ENCODE results near the gene OCA2.

Gene OCA2

DNA sequence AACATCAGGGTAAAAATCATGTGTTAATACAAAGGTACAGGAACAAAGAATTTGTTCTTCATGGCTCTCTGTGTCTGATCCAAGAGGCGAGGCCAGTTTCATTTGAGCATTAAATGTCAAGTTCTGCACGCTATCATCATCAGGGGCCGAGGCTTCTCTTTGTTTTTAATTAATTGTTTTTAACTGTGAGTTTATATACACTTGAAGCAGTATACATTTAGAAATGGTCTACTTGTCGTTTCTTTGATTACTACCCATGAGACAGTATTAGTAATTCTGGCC, 21.2 kb upstream of the OCA2 start:
- DNase-seq (ENCODE audit: low read depth): no peak

GRCh38 chr15:28118531-28118930, 19.4 kb upstream of the OCA2 start:
- no peak for DNase-seq (ENCODE audit: low read depth)

DNA sequence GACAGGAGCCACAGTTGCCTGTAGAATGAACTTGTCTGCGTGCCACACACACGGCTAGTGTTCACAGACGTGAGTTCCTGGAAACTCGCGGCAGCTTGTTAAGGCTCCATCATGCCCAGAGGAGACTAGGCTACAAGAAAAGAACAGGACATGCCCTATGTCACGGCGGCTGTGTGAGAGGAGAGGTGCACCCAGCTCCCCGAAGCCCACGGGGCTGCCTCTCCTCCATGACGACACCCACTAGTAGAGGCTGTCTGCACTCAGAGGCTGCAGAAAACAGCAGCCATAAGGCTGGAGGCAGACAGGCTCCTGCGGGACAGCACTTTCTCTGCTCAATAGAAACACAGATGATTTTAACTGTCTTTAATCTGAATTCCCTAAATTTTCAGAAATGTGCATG, 19.0 kb upstream of the OCA2 start:
- DNase-seq (ENCODE audit: low read depth): no peak

- no peak for DNase-seq (ENCODE audit: low read depth)
Measured at GRCh38 chr15:28117432-28117990, 18.4 kb upstream of the OCA2 start.

GRCh38 chr15:28116521-28117431, 17.7 kb upstream of the OCA2 start:
- DNase-seq (ENCODE audit: low read depth): no peak

- DNase-seq (ENCODE audit: low read depth): no peak
Measured at GRCh38 chr15:28115871-28116270, 16.8 kb upstream of the OCA2 start.

DNA sequence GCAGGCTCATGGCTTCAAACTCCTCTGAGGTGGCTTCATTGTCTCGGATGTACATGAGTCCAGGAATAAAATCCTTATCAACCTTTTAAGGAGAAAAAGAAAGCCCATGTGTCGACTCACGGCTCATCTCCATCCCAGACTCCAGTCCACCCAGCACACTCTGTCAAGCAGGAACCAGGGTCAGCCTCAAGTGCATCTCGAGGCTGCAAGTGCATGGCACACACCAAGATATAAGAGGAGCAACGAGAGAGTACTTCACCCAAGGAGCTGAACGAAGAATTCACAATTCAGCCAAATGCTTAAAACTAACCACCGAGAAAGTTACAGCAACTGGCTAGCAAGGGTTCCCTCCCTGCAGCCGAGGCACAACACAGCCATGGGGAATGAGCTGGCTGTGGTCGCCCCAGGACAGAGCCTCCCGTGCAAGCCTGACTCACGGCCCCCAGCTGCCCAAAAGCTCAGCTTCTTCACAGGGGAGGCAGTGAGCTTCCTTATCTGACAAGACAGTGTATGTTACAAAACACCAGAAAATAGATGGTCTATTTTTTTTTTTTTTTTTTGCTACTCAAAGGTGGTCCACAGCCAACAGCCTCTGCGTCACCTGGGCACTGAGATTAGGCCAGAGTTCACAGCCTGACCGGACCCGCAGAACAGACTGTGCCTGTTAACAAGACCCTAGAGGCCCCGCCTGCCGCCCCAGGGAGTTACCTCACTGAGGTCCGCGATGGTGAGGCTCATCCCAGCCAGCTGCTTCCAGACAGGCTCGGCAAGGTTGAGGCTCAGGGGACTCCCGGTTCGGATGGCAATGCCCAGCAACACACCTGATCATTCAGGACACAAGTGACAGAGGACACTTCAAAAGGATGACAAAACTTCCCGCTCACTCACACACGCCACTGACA, 15.9 kb upstream of the OCA2 start:
- no peak for DNase-seq (ENCODE audit: low read depth)

DNA sequence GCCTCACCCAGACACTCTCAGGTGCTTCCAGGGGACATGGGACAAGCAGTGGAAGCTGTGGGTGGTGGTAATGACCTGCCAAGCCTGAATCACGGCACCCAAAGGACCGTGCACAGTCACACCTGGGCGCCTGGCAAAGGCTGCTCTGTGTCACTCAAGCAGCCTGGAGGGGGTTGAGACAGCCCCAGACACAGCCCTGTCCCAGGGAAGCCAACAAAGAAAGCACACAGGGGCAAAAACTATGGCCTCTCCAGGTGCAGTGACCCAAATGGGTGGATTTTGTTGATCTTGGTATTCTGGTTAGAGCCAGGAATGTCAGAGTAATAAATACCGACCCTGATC, 15.0 kb upstream of the OCA2 start:
- DNase-seq (ENCODE audit: low read depth): no peak

- DNase-seq (ENCODE audit: low read depth): no peak
Measured at GRCh38 chr15:28113394-28114113, 14.4 kb upstream of the OCA2 start.

DNA sequence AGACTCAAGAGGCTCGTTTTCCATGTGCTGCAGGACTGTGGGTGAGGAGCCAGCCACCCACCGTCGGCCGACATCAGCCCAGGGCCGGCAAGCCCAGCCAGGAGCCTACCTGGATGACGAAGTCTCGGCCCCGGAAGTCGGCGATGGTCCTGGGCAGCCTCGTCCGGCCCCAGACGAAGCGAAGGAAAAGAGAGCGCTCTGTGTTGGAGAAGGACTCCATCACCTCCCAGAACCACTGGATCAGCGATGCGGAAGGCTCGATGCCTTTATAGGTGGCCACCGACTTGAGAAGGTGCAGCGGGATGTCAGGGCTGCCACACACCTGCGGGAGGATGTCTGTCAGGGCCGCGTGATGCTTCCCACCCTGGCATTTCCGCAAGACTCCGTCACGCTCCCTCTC, 13.8 kb upstream of the OCA2 start:
- DNase-seq (ENCODE audit: low read depth): no peak

- no peak for DNase-seq (ENCODE audit: low read depth)
Measured at GRCh38 chr15:28112101-28112760, 13.1 kb upstream of the OCA2 start.

DNA sequence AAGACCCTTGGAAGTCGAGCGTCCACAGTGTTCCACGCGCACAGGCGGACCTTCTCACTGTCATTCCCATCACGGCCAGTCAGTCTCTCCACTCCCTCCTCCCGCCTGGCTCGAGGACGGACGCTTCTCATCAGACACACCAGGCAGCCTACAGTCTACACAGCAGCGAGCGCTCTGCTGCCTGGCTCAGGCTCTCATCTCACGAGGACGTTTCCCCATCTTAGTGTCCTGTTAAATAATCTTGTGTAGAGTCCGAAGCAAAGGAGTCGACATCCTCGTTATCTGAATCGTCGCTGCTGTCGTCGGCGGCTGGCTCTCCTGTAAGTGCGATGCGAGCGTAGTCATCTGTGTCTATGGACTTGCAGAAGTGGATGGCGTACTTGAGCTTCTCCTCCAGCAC, 12.4 kb upstream of the OCA2 start:
- DNase-seq (ENCODE audit: low read depth): no peak

DNA sequence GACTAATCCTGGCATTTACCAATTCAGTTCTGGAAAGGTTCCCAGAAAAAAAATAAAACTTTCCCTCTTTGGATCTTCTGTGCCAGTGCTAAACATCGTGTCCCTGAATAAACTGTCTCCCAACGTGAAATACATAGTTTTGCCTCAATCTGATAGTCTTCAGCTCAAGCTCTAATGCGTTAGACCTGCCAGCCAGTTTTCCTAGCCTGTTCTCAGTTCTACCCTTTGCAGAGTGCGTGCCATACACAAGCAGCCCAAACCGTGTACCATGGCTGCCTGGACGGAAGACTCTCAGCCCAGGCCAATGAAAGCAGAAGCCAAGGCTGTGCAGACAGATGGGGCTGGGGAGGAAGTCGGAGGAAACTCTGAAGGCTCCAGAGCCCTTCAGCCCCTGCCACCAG, 11.4 kb upstream of the OCA2 start:
- no peak for DNase-seq (ENCODE audit: low read depth)

DNA sequence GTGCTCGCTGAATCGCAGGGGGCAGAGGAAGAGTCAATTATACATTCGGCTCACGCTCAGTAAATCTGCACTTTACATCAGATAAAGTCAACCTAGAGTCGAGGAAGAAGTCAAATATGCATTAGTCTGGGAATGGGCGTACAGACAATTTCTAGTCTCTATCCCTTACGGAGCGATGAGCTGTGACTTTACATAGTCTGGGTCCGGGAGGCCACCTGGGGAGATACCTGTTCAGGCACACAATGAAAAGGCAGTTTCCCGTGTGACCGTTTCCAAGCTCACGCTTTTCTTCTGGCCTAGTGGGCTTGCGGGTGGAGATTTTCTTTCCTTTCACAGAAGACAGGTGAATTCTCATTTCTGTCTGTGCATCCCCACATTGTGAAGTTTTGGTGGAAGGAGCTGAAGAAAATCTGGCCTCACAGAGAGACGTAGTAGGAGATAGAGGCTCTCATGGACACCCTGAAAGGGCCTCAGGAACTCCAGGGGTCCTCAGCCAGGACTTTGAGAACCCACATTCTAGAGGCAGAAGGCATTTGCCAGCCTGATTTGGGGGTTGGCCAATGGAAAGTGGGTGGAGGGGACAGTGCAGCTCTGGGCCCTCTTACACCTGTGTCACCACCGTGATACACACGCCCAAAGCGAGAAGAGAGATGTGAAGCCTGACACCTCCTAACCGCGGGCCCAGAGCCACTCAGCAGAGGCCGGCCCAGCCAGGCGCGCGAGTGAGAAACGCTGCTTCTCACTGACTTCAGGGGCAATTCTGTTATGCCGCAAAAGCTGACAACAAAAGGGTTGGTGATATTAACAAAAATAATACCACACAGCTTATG, 10.7 kb upstream of the OCA2 start:
- DNase-seq (ENCODE audit: low read depth): no peak

- no peak for DNase-seq (ENCODE audit: low read depth)
Measured at GRCh38 chr15:28107904-28108275, 8.8 kb upstream of the OCA2 start.

GRCh38 chr15:28107111-28107903, 8.2 kb upstream of the OCA2 start:
- no peak for DNase-seq (ENCODE audit: low read depth)

GRCh38 chr15:28106294-28107110, 7.4 kb upstream of the OCA2 start:
- DNase-seq (ENCODE audit: low read depth): no peak

- no peak for DNase-seq (ENCODE audit: low read depth)
Measured at GRCh38 chr15:28105793-28106192, 6.7 kb upstream of the OCA2 start.

DNA sequence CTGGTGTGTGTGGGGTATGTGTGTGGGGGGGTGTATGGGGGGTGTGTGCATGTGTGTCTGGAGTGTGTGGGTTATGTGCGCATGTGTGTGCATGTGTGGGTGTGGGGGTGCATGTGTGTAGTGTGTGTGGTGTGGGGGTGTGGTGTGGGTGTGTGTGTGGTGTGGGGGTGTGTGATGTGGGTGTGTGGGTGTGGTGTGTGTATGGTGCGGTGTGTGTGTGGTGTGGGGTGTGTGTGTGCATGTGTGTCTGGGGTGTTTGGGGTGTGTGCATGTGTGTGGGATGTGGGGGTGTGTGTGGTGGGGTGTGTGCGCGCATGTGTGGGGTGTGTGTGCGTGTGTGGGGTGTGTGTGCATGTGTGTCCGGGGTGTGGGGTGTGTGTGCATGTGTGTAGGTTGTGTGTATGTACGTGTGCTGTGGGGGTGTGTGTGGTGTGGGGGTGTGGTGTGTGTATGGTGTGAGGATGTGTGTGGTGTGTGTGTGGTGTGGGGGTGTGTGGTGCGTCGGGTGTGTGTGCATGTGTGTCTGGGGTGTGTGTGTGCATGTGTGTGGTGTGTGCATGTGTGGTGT, 6.2 kb upstream of the OCA2 start:
- no peak for DNase-seq (ENCODE audit: low read depth)

Data from non-pigmented ciliary epithelial cell (primary cell).